ENCODE data around the gene DHCR24. TPM values are rescaled to one million over a fixed set of nuclear protein-coding genes. Genes with fewer than 3 reads are reported as not detected.

The DHCR24 gene
- total RNA-seq, 1 experiment from 2014 or later = 369 TPM

DNA sequence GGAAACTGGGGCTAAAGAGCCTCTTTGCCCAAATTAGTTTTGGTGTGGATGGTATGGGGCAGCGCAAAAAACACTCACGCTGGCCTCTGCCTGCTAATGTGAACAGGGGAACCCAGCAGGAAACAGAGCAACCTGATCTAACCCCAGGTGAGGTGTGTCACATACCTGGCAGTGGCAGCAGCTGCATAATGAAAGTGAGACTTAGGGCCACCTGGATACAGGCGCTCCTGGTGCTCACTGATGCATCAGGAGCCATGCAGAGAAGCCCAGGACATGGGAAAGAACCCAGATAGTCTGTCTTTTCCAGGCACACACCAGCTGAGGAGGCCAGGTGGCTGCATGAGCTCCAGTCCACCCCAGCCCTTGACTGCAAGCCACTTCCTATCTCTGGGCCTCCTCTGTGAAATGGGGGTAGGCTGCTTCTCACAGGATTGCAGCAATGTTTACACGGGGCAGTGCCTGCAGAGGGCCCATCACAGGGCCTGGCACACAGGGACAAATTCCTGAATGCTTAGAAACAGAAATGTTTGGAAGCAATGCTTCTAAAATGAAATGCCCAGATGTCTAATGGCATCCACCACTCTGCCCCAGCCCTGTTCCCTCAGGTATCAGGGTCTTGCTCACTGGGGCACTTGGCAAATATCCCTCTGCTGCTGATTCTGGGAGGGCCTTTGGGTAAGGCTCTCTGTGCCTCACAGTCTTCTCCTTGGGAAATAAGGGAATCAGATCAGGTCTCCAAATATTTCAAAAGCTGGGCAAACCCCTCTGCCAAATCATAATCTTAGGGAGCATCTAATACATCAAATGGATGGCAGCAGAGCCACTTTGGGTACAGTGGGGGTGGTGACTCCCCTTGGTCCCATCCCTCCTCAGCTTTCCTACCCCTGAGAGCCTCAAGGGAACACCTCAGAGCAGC is 19.9 kb downstream of the DHCR24 start:
- CTCF ChIA-PET = no interaction called here
- BruUV-seq (replicated peaks) = no TSS peak
- Histone ChIP-seq H3K4me3 (no peak overlapping the region), H3K9me2 (ENCODE audit: insufficient read depth) (no peaks in the 10 kb centered on the region), H4K20me1 (ENCODE audit: insufficient read depth) (0 out of 2 replicates have a peak, but pooled peaks cover 5% of the 10 kb centered on the region), H3K36me3 (ENCODE audit: low read depth) (peaks cover 55% of the 10 kb centered on the region), H3K27ac (peak overlapping the region; percentile 27; the same call in 1 of the 2 replicates), H3K4me1 (replicated peaks; ENCODE audit: insufficient read depth) (peaks cover 51% of the 10 kb centered on the region), H3K79me2 (ENCODE audit: low read depth) (peaks cover 48% of the 10 kb centered on the region), H3K27me3 (ENCODE audit: insufficient read depth, low read depth) (no peaks in the 10 kb centered on the region), H2AFZ (no peak overlapping the region), H3K4me2 (no peak overlapping the region), H3F3A (ENCODE audit: insufficient read depth, low read depth) (peaks cover 73% of the 10 kb centered on the region), H3K9me3 (ENCODE audit: insufficient read depth, low read depth) (no peaks in the 10 kb centered on the region)
- POLR2A ChIA-PET (ENCODE audit: unreplicated experiment) = no interaction called here
- intact Hi-C loops (cut with micrococcal nuclease; ENCODE audit: unreplicated experiment) = no loop called here
- TF ChIP-seq CTCF (conservative IDR thresholded peaks at IDR 0.05) = no peak
- no peak for TF ChIP-seq EZH2 (IDR thresholded peaks at IDR 0.05; ENCODE audit: low read depth)
- peak in 1 of 2 experiments; percentile 35 for DNase-seq

- CTCF ChIA-PET = no interaction called here
Measured at GRCh38 chr1:54865238-54866073, 21.5 kb downstream of the DHCR24 start.

More at GRCh38 chr1:54865238-54866073, 21.5 kb downstream of the DHCR24 start:
- Histone ChIP-seq H3K9me2 (ENCODE audit: insufficient read depth) (no peaks in the 10 kb centered on the region), H3K9me3 (ENCODE audit: insufficient read depth, low read depth) (no peaks in the 10 kb centered on the region), H3K27me3 (ENCODE audit: insufficient read depth, low read depth) (no peaks in the 10 kb centered on the region), H3K36me3 (ENCODE audit: low read depth) (peaks cover 45% of the 10 kb centered on the region), H3F3A (ENCODE audit: insufficient read depth, low read depth) (peaks cover 71% of the 10 kb centered on the region), H3K4me1 (replicated peaks; ENCODE audit: insufficient read depth) (peaks cover 67% of the 10 kb centered on the region), H3K27ac (peak overlapping the region; percentile 44), H2AFZ (no peak overlapping the region), H3K4me2 (no peak overlapping the region), H3K4me3 (no peak overlapping the region), H4K20me1 (ENCODE audit: insufficient read depth) (0 out of 2 replicates have a peak, but pooled peaks cover 3% of the 10 kb centered on the region), H3K79me2 (ENCODE audit: low read depth) (peaks cover 45% of the 10 kb centered on the region)
- intact Hi-C loops (cut with micrococcal nuclease; ENCODE audit: unreplicated experiment) = no loop called here
- DNase-seq = no peak
- TF ChIP-seq CTCF (conservative IDR thresholded peaks at IDR 0.05) (no peak), EZH2 (IDR thresholded peaks at IDR 0.05; ENCODE audit: low read depth) (no peak)
- POLR2A ChIA-PET (ENCODE audit: unreplicated experiment) = no interaction called here
- BruUV-seq (replicated peaks) = no TSS peak

All from PC-9 (cell line).